ENCODE results near the gene MBD4. TPM values are rescaled to one million over a fixed set of nuclear protein-coding genes. Genes with fewer than 3 reads are reported as not detected.

MBD4 gene
- total RNA-seq, 1 experiment from 2014 or later, result 36.9 TPM

- Mint-ChIP-seq H3K9me3 (no peaks in the 10 kb centered on the region), H3K27ac (no peak overlapping the region), H3K4me3 (no peak overlapping the region), H3K27me3 (ENCODE audit: low read depth) (no peaks in the 10 kb centered on the region), H3K36me3 (no peaks in the 10 kb centered on the region; the same call in 1 of the 2 replicates), H3K4me1 (no peaks in the 10 kb centered on the region)
- ChIA-PET POLR2A (no interaction called here), CTCF (no interaction called here)
- DNase-seq (ENCODE audit: low spot score), result no peak
- ATAC-seq, result no peak
- TF ChIP-seq, protein P1, sequence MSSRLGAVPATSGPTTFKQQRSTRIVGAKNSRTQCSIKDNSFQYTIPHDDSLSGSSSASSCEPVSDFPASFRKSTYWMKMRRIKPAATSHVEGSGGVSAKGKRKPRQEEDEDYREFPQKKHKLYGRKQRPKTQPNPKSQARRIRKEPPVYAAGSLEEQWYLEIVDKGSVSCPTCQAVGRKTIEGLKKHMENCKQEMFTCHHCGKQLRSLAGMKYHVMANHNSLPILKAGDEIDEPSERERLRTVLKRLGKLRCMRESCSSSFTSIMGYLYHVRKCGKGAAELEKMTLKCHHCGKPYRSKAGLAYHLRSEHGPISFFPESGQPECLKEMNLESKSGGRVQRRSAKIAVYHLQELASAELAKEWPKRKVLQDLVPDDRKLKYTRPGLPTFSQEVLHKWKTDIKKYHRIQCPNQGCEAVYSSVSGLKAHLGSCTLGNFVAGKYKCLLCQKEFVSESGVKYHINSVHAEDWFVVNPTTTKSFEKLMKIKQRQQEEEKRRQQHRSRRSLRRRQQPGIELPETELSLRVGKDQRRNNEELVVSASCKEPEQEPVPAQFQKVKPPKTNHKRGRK (CRISPR knock-in tag; IDR thresholded peaks at IDR 0.05; ENCODE audit: borderline replicate concordance), result no peak
- TF ChIP-seq, protein P2, sequence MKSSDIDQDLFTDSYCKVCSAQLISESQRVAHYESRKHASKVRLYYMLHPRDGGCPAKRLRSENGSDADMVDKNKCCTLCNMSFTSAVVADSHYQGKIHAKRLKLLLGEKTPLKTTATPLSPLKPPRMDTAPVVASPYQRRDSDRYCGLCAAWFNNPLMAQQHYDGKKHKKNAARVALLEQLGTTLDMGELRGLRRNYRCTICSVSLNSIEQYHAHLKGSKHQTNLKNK (CRISPR knock-in tag; IDR thresholded peaks at IDR 0.05), result no peak
- TF ChIP-seq ZNF263 (CRISPR knock-in tag; IDR thresholded peaks at IDR 0.05; ENCODE audit: low read depth), result no peak
- TF ChIP-seq, protein P3, sequence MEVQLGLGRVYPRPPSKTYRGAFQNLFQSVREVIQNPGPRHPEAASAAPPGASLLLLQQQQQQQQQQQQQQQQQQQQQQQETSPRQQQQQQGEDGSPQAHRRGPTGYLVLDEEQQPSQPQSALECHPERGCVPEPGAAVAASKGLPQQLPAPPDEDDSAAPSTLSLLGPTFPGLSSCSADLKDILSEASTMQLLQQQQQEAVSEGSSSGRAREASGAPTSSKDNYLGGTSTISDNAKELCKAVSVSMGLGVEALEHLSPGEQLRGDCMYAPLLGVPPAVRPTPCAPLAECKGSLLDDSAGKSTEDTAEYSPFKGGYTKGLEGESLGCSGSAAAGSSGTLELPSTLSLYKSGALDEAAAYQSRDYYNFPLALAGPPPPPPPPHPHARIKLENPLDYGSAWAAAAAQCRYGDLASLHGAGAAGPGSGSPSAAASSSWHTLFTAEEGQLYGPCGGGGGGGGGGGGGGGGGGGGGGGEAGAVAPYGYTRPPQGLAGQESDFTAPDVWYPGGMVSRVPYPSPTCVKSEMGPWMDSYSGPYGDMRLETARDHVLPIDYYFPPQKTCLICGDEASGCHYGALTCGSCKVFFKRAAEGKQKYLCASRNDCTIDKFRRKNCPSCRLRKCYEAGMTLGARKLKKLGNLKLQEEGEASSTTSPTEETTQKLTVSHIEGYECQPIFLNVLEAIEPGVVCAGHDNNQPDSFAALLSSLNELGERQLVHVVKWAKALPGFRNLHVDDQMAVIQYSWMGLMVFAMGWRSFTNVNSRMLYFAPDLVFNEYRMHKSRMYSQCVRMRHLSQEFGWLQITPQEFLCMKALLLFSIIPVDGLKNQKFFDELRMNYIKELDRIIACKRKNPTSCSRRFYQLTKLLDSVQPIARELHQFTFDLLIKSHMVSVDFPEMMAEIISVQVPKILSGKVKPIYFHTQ (CRISPR knock-in tag; IDR thresholded peaks at IDR 0.05), result no peak
- no peak for TF ChIP-seq HMGA2 (CRISPR knock-in tag; IDR thresholded peaks at IDR 0.05)
- no peak for TF ChIP-seq TEAD4 (CRISPR knock-in tag; IDR thresholded peaks at IDR 0.05)
- no peak for TF ChIP-seq JUN (CRISPR knock-in tag; IDR thresholded peaks at IDR 0.05)
- TF ChIP-seq, protein P4, sequence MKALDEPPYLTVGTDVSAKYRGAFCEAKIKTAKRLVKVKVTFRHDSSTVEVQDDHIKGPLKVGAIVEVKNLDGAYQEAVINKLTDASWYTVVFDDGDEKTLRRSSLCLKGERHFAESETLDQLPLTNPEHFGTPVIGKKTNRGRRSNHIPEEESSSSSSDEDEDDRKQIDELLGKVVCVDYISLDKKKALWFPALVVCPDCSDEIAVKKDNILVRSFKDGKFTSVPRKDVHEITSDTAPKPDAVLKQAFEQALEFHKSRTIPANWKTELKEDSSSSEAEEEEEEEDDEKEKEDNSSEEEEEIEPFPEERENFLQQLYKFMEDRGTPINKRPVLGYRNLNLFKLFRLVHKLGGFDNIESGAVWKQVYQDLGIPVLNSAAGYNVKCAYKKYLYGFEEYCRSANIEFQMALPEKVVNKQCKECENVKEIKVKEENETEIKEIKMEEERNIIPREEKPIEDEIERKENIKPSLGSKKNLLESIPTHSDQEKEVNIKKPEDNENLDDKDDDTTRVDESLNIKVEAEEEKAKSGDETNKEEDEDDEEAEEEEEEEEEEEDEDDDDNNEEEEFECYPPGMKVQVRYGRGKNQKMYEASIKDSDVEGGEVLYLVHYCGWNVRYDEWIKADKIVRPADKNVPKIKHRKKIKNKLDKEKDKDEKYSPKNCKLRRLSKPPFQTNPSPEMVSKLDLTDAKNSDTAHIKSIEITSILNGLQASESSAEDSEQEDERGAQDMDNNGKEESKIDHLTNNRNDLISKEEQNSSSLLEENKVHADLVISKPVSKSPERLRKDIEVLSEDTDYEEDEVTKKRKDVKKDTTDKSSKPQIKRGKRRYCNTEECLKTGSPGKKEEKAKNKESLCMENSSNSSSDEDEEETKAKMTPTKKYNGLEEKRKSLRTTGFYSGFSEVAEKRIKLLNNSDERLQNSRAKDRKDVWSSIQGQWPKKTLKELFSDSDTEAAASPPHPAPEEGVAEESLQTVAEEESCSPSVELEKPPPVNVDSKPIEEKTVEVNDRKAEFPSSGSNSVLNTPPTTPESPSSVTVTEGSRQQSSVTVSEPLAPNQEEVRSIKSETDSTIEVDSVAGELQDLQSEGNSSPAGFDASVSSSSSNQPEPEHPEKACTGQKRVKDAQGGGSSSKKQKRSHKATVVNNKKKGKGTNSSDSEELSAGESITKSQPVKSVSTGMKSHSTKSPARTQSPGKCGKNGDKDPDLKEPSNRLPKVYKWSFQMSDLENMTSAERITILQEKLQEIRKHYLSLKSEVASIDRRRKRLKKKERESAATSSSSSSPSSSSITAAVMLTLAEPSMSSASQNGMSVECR (CRISPR knock-in tag; IDR thresholded peaks at IDR 0.05; ENCODE audit: borderline replicate concordance), result no peak
- TF ChIP-seq ATF3 (CRISPR knock-in tag; conservative IDR thresholded peaks at IDR 0.05), result no peak
- no peak for TF ChIP-seq PRRX2 (CRISPR knock-in tag; IDR thresholded peaks at IDR 0.05)
- TF ChIP-seq KAT7 (CRISPR knock-in tag; IDR thresholded peaks at IDR 0.05; ENCODE audit: borderline replicate concordance), result no peak
- TF ChIP-seq, protein P5, sequence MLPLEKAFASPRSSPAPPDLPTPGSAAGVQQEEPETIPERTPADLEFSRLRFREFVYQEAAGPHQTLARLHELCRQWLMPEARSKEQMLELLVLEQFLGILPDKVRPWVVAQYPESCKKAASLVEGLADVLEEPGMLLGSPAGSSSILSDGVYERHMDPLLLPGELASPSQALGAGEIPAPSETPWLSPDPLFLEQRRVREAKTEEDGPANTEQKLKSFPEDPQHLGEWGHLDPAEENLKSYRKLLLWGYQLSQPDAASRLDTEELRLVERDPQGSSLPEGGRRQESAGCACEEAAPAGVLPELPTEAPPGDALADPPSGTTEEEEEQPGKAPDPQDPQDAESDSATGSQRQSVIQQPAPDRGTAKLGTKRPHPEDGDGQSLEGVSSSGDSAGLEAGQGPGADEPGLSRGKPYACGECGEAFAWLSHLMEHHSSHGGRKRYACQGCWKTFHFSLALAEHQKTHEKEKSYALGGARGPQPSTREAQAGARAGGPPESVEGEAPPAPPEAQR (CRISPR knock-in tag; IDR thresholded peaks at IDR 0.05), result no peak
- no peak for TF ChIP-seq ESRRA (CRISPR knock-in tag; IDR thresholded peaks at IDR 0.05; ENCODE audit: borderline replicate concordance)
- no peak for TF ChIP-seq ZNF396 (CRISPR knock-in tag; IDR thresholded peaks at IDR 0.05; ENCODE audit: borderline replicate concordance)
- TF ChIP-seq CREB1 (CRISPR knock-in tag; IDR thresholded peaks at IDR 0.05), result no peak
- TF ChIP-seq NFE2L1 (CRISPR knock-in tag; IDR thresholded peaks at IDR 0.05), result no peak
- TF ChIP-seq MAX (CRISPR knock-in tag; IDR thresholded peaks at IDR 0.05), result no peak
Measured at GRCh38 chr3:129463716-129464115, 24.0 kb upstream of the MBD4 start.
